Astrocyte of the cerebellum (primary cell): ENCODE results near the gene FAM222B.
"Not testable (repeated sequence)": the region's sequence is repeated elsewhere in the genome, so short reads cannot be mapped to it uniquely, and the experiment has no call there.

Source experiments
- DNase-seq: peaks from one replicate; pipeline ENCODE4 v3.0.0-alpha.2; 2011; ENCODE audit warnings: low read depth
- H3K4me3 ChIP-seq: 2 replicates; pipeline ENCODE4 v1.5.1; 2011; ENCODE audit warnings: mild to moderate bottlenecking, low read depth, low read length, moderate library complexity
- CTCF ChIP-seq: IDR thresholded peaks from 2 replicates; pipeline ENCODE4 v1.5.1; 2012; ENCODE audit warnings: low read length, low read depth, moderate library complexity, mild to moderate bottlenecking; ENCODE audit errors: missing control alignments
- in situ Hi-C: cut with HindIII; loops from 2 replicates; pipeline ENCODE4 v1.10.0; 2017; ENCODE audit warnings: low sequenced_read_pairs

Gene FAM222B

DNA sequence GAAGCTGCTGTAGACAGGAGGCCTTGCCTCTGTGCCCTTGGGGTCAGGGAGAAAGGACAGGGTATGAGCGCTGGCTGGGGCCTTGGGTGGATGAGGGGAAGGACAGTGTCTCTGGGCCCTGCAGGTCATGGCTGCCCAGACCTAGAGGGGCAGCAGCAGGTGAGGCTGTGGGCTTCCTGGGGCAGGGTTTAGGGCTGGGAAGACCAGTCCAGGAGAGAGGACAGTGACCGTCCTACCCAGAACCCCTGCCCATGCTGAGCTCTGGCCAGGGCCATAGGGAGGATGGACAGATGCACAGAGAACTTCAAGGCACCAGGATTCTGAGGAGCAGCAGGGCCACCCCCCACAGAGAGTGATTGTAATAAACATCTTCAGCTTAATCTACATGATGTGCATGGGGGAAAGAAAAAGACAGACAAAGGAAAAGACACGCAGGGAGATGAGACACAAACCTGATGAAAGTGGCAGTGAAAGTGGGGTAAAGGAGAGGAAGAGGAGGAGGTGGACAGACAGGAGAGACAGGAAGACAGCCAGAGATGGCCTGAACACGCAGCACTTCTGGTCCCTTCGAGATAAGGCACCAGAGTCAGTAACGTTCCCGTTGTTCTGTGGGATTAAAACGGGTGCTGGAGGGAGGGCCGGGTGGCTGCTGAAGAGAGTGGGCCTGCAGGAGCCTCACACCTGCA lies 37.4 kb upstream of the FAM222B start:
- TF ChIP-seq CTCF: no peak
- H3K4me3 ChIP-seq: no peak overlapping the region
- no peak for DNase-seq
- in situ Hi-C loops: loop anchor here (5.0 kb wide), 1 partner anchor 93 kb away; no protein-coding TSS in a partner anchor

GRCh38 chr17:28878981-28879380 lies 36.4 kb upstream of the FAM222B start:
- TF ChIP-seq CTCF: peak; percentile 53
- DNase-seq: peak; percentile 15
- H3K4me3 ChIP-seq: no peak overlapping the region
- in situ Hi-C loops: loop anchor here (5.0 kb wide), 1 partner anchor 92 kb away; no protein-coding TSS in a partner anchor

DNA sequence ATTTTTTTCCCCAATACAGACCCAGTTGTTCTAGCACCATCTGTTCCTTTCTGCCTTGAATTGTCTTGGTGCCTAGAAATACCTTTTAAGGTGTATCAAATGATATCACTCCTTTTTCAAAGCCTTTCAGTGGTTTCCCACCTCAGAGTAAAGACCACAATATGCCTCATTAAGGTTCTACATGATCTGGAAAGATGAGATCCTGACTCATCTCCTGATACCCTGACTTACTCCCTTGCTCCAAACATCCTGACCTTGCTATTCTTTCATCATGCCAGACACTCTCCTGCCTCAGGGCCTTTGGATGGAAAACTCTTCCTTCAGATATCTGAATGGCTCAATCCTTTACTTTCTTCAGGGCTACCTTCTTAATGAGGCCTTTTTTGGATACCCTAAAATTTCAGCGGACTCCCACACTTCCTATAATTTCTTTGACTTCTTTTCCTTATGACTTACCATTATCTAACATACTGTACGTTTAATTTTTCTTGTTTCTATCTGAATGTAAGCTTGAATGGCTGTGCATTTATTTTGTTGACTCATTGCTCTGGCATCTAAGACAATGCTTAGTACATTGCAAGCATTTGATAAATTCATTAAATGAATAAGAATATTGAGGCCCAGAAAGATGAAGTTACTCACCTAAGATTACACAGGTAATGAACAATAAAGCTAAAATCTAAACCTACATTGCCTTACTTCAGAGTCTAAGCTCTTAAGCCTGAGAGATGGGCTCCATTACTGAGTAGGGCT lies 35.7 kb upstream of the FAM222B start:
- in situ Hi-C loops: loop anchor here (5.0 kb wide), 1 partner anchor 91 kb away; no protein-coding TSS in a partner anchor
- no peak for TF ChIP-seq CTCF
- no peak for DNase-seq

GRCh38 chr17:28877150-28877711 lies 34.6 kb upstream of the FAM222B start:
- in situ Hi-C loops: loop anchor here (5.0 kb wide), 1 partner anchor 90 kb away; no protein-coding TSS in a partner anchor
- DNase-seq, H3K4me3 ChIP-seq: not testable (repeated sequence)

More for the DNA sequence above, 35.7 kb upstream of the FAM222B start:
- no peak overlapping the region for H3K4me3 ChIP-seq

- in situ Hi-C loops: loop anchor here (5.0 kb wide), 1 partner anchor 89 kb away; no protein-coding TSS in a partner anchor
- no peak for TF ChIP-seq CTCF
- DNase-seq: no peak
- no peak overlapping the region for H3K4me3 ChIP-seq
These were observed 33.4 kb upstream of the FAM222B start for GRCh38 chr17:28875848-28876550.

DNA sequence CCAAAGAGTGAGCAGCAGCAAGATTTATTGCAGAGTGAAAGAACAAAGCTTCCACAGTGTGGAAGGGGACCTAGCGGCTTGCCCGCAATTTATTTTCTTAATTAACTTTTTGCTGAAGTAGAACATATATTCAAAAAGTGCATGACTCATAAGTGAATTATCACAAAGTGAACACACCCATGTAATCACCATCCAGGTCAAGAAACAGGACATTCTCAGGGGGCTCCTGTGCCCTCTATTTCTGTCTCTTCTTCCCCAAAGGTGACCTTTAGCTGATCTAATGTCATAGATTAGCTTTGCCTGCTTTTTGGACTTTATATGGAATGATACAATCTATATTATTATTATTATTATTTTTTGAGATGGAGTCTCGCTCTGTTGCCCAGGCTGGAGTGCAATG lies 32.2 kb upstream of the FAM222B start:
- no peak for DNase-seq
- H3K4me3 ChIP-seq: no peak overlapping the region
- TF ChIP-seq CTCF: no peak
- in situ Hi-C loops: loop anchor here (5.0 kb wide), 1 partner anchor 87 kb away; no protein-coding TSS in a partner anchor
